Neutrophil (primary cell): ENCODE measurements around the gene SPN.
"Not testable (repeated sequence)": the region's sequence is repeated elsewhere in the genome, so short reads cannot be mapped to it uniquely, and the experiment has no call there.

Source experiments
- H3K27ac ChIP-seq: fragments of 200-600 bp; sonication (generic); 2 replicates; pipeline ENCODE4 v1.5.1; 2016; ENCODE audit warnings: mild to moderate bottlenecking, moderate library complexity
- H3K27me3 ChIP-seq: fragments of 200-600 bp; sonication (generic); 2 replicates; pipeline ENCODE4 v1.6.0; 2016; ENCODE audit warnings: mild to moderate bottlenecking
- H3K36me3 ChIP-seq: fragments of 200-600 bp; sonication (generic); 2 replicates; pipeline ENCODE4 v1.5.1; 2017
- H3K4me1 ChIP-seq, 2 experiments: fragments of 200-600 bp in 1 of 2; sonication (generic) in 1 of 2; 1 replicate in 1 of 2; 2 replicates in 1 of 2; pipeline versions ENCODE4 v1.5.1 to v1.6.1; 2013 to 2016; ENCODE audit warnings: low read depth in 1 of 2, low read length in 1 of 2, mild to moderate bottlenecking in 1 of 2, moderate library complexity in 1 of 2; ENCODE audit not compliant: control insufficient read depth in 1 of 2, insufficient read depth in 1 of 2
- H3K4me3 ChIP-seq, 2 experiments: fragments of 200-600 bp in 1 of 2; sonication (generic) in 1 of 2; 1 replicate in 1 of 2; 2 replicates in 1 of 2; pipeline ENCODE4 v1.5.1; 2013 to 2016; ENCODE audit warnings: low read depth in 1 of 2, low read length in 1 of 2, mild to moderate bottlenecking in 1 of 2, moderate library complexity in 1 of 2
- H3K9me3 ChIP-seq: fragments of 200-600 bp; sonication (generic); 2 replicates; pipeline ENCODE4 v1.5.1; 2016
- TF ChIP-seq, protein P1 (sequence below): fragments of 200-600 bp; sonication (generic); IDR thresholded peaks from 2 replicates; pipeline ENCODE4 v1.5.1; 2016; ENCODE audit warnings: antibody characterized with exemption

The SPN gene

GRCh38 chr16:29651774-29652349, 11.2 kb upstream of the SPN start:
- Histone ChIP-seq H3K4me1 (peaks cover 12 to 19% of the 10 kb centered on the region in 2 experiments), H3K36me3 (no peaks in the 10 kb centered on the region), H3K4me3 (no peak overlapping the region), H3K27ac (no peak overlapping the region), H3K9me3 (no peaks in the 10 kb centered on the region), H3K27me3 (no peaks in the 10 kb centered on the region)
- TF ChIP-seq, protein P1, sequence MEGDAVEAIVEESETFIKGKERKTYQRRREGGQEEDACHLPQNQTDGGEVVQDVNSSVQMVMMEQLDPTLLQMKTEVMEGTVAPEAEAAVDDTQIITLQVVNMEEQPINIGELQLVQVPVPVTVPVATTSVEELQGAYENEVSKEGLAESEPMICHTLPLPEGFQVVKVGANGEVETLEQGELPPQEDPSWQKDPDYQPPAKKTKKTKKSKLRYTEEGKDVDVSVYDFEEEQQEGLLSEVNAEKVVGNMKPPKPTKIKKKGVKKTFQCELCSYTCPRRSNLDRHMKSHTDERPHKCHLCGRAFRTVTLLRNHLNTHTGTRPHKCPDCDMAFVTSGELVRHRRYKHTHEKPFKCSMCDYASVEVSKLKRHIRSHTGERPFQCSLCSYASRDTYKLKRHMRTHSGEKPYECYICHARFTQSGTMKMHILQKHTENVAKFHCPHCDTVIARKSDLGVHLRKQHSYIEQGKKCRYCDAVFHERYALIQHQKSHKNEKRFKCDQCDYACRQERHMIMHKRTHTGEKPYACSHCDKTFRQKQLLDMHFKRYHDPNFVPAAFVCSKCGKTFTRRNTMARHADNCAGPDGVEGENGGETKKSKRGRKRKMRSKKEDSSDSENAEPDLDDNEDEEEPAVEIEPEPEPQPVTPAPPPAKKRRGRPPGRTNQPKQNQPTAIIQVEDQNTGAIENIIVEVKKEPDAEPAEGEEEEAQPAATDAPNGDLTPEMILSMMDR: no peak

DNA sequence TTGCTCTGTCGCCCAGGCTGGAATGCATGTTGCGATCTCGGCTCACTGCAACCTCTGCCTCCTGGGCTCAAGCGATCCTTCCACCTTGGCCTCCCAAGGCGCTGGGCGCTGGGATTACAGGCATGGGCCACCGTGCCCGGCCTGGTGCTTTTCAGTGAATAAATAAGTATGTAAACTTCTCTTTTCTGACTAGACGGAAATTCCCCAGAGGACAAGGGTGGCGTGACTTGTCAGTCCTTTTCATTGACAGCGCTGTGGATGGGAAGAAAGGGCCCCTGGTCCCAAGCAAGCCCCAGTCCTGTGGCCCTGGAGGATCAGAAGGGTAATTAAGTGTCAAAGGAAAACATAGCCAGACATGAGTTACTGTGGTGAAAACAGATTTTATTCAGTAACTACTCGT, 9.6 kb upstream of the SPN start:
- no peaks in the 10 kb centered on the region for H3K36me3 ChIP-seq
- H3K9me3 ChIP-seq: no peaks in the 10 kb centered on the region
- TF ChIP-seq, protein P1: no peak
- no peak overlapping the region for H3K27ac ChIP-seq
- peaks cover 12 to 19% of the 10 kb centered on the region in 2 experiments for H3K4me1 ChIP-seq
- no peaks in the 10 kb centered on the region for H3K27me3 ChIP-seq
- no peak overlapping the region for H3K4me3 ChIP-seq

DNA sequence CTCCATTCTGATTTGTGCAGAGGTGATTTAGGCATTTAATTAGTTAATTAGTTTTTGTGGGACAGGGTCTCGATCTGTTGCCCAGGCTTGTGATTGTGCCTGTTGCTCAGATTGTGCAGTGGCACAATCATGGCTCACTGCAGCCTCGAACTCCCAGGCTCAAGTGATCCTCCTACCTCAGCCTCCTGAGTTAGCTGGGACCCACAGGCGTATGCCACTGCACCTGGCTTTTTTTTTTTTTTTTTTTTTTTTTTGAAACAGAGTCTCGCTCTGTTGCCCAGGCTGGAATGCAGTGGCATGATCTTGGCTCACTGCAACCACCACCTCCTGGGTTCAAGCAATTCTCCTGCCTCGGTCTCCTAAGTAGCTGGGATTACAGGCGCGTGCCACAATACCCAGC, 9.2 kb upstream of the SPN start:
- H3K4me3 ChIP-seq, H3K36me3 ChIP-seq, H3K27me3 ChIP-seq, H3K9me3 ChIP-seq, H3K27ac ChIP-seq: not testable (repeated sequence)
- peaks cover 12 to 19% of the 10 kb centered on the region in 2 experiments for H3K4me1 ChIP-seq

- no peaks in the 10 kb centered on the region for H3K36me3 ChIP-seq
- H3K27me3 ChIP-seq: no peaks in the 10 kb centered on the region
- no peak overlapping the region for H3K4me3 ChIP-seq
- no peaks in the 10 kb centered on the region for H3K9me3 ChIP-seq
- TF ChIP-seq, protein P1: no peak
- peaks cover 12 to 16% of the 10 kb centered on the region in 2 experiments for H3K4me1 ChIP-seq
- no peak overlapping the region for H3K27ac ChIP-seq
Measured at GRCh38 chr16:29656688-29657523, 6.1 kb upstream of the SPN start.

GRCh38 chr16:29658705-29659104, 4.3 kb upstream of the SPN start:
- Histone ChIP-seq H3K4me1 (peaks cover 24 to 25% of the 10 kb centered on the region in 2 experiments), H3K27me3 (no peaks in the 10 kb centered on the region), H3K4me3 (no peak overlapping the region), H3K27ac (no peak overlapping the region), H3K36me3 (no peaks in the 10 kb centered on the region), H3K9me3 (no peaks in the 10 kb centered on the region)
- TF ChIP-seq, protein P1: no peak

- Histone ChIP-seq H3K36me3 (no peaks in the 10 kb centered on the region), H3K27ac (peak overlapping the region; percentile 90), H3K27me3 (no peaks in the 10 kb centered on the region), H3K4me3 (no peak overlapping the region), H3K4me1 (peaks cover 53 to 55% of the 10 kb centered on the region in 2 experiments), H3K9me3 (no peaks in the 10 kb centered on the region)
- TF ChIP-seq, protein P1: no peak
Measured at GRCh38 chr16:29662000-29662728, 883 bp upstream of the SPN start.
